CD14-positive monocyte (primary cell): Measurements from ENCODE around the gene TRPM2. TPM values are rescaled to one million over a fixed set of nuclear protein-coding genes. Genes with fewer than 3 reads are reported as not detected.

Experiments
- DNase-seq, 3 donors: peaks; one replicate each; pipeline ENCODE4 v3.0.0-alpha.2; 2011 to 2022
- H2AFZ ChIP-seq: 2 replicates; pipeline ENCODE4 v1.6.0; 2012; ENCODE audit warnings: mild to moderate bottlenecking, low read depth, low read length, inconsistent platforms; ENCODE audit not compliant: insufficient read depth, poor library complexity, severe bottlenecking
- H3K27ac ChIP-seq, 2 donors: 1 replicate in 1 of 2; 2 replicates in 1 of 2; pipeline ENCODE4 v1.5.1; 2012 to 2013; ENCODE audit warnings: low read length in 2 of 2, control low read depth in 1 of 2, inconsistent platforms in 1 of 2, low read depth in 1 of 2, mild to moderate bottlenecking in 1 of 2
- H3K27me3 ChIP-seq, 2 donors: one replicate each; pipeline versions ENCODE4 v1.6.0 to v1.6.1; 2011 to 2013; ENCODE audit warnings: low read length in 2 of 2; ENCODE audit not compliant: control insufficient read depth in 2 of 2, insufficient read depth in 2 of 2
- H3K36me3 ChIP-seq, 2 donors: replicated peaks in 1 of 2; 1 replicate in 1 of 2; 2 replicates in 1 of 2; pipeline versions ENCODE4 v1.5.1 to v1.6.1; 2012 to 2013; ENCODE audit warnings: low read length in 2 of 2, control low read depth in 1 of 2, inconsistent platforms in 1 of 2, mild to moderate bottlenecking in 1 of 2; ENCODE audit not compliant: insufficient read depth in 2 of 2, control insufficient read depth in 1 of 2
- H3K4me1 ChIP-seq, 2 donors: 1 replicate in 1 of 2; 2 replicates in 1 of 2; pipeline versions ENCODE4 v1.5.1 to v1.6.1; 2012 to 2013; ENCODE audit warnings: low read length in 2 of 2, control low read depth in 1 of 2, inconsistent platforms in 1 of 2, mild to moderate bottlenecking in 1 of 2, moderate library complexity in 1 of 2; ENCODE audit not compliant: insufficient read depth in 2 of 2, control insufficient read depth in 1 of 2
- H3K4me2 ChIP-seq: replicated peaks from 2 replicates; pipeline ENCODE3; 2012; ENCODE audit warnings: low read length, moderate library complexity, mild to moderate bottlenecking; ENCODE audit not compliant: poor library complexity, severe bottlenecking; ENCODE audit errors: extremely low read depth
- H3K4me3 ChIP-seq, 3 experiments: fragments of 200-600 bp in 1 of 3; sonication (generic) in 1 of 3; replicated peaks in 1 of 3; 1 replicate in 2 of 3; 2 replicates in 1 of 3; pipeline ENCODE4 v1.5.1; 2011 to 2013; ENCODE audit warnings: low read length in 3 of 3, mild to moderate bottlenecking in 3 of 3, control low read depth in 2 of 3, low read depth in 2 of 3, inconsistent platforms in 1 of 3, moderate library complexity in 1 of 3
- H3K79me2 ChIP-seq: 2 replicates; pipeline ENCODE4 v1.6.0; 2012; ENCODE audit warnings: mild to moderate bottlenecking, control low read depth, inconsistent platforms, low read length, moderate library complexity; ENCODE audit not compliant: insufficient read depth
- H3K9ac ChIP-seq: 2 replicates; pipeline ENCODE4 v1.6.0; 2017; ENCODE audit warnings: low read length, mild to moderate bottlenecking; ENCODE audit not compliant: insufficient read depth, poor library complexity, severe bottlenecking
- H3K9me3 ChIP-seq, 2 donors: replicated peaks in 1 of 2; 1 replicate in 1 of 2; 2 replicates in 1 of 2; pipeline versions ENCODE4 v1.5.1 to v1.6.1; 2012 to 2013; ENCODE audit warnings: low read length in 2 of 2, control low read depth in 1 of 2; ENCODE audit not compliant: control insufficient read depth in 1 of 2, insufficient read depth in 1 of 2
- H4K20me1 ChIP-seq: 2 replicates; pipeline ENCODE4 v1.6.0; 2012; ENCODE audit warnings: mild to moderate bottlenecking, low read length, control low read depth, moderate library complexity; ENCODE audit not compliant: insufficient read depth
- H3K27ac Mint-ChIP-seq, 7 donors: one replicate each; pipeline ENCODE4 v1.8.0; 2020; ENCODE audit warnings: mild to moderate bottlenecking in 7 of 7, mixed read lengths in 7 of 7, moderate library complexity in 6 of 7, inconsistent platforms in 2 of 7
- H3K27me3 Mint-ChIP-seq, 3 donors: one replicate each; pipeline ENCODE4 v1.8.0; 2021 to 2022; ENCODE audit warnings: low read depth in 3 of 3, mild to moderate bottlenecking in 3 of 3, mixed read lengths in 3 of 3, moderate library complexity in 3 of 3, inconsistent platforms in 1 of 3
- H3K36me3 Mint-ChIP-seq, 2 donors: one replicate each; pipeline ENCODE4 v1.8.0; 2020; ENCODE audit warnings: mixed read lengths in 2 of 2, inconsistent platforms in 1 of 2, mild to moderate bottlenecking in 1 of 2
- H3K4me1 Mint-ChIP-seq: one replicate; pipeline ENCODE4 v1.8.0; 2020; ENCODE audit warnings: mild to moderate bottlenecking, mixed read lengths
- H3K4me3 Mint-ChIP-seq, 2 donors: one replicate each; pipeline ENCODE4 v1.8.0; 2020; ENCODE audit warnings: mild to moderate bottlenecking in 2 of 2, mixed read lengths in 2 of 2, moderate library complexity in 1 of 2
- H3K9me3 Mint-ChIP-seq, 7 donors: one replicate each; pipeline ENCODE4 v1.8.0; 2020 to 2022; ENCODE audit warnings: mixed read lengths in 7 of 7, mild to moderate bottlenecking in 6 of 7, moderate library complexity in 6 of 7, inconsistent platforms in 2 of 7
- WGBS: methylation state at CpG from one replicate; pipeline ENCODE4 v1.1.5; 2013; ENCODE audit warnings: missing lambda C conversion rate; ENCODE audit not compliant: insufficient coverage; 5-methylcytosine and 5-hydroxymethylcytosine counted together
- intact Hi-C, 2 donors: fragments of 100-400 bp; cut with micrococcal nuclease; formaldehyde crosslinking; loops; one replicate each; pipeline versions ENCODE4 v1.15.0 to v1.15.1; 2023
- polyA plus RNA-seq, 3 donors: library from polyadenylated mRNA; depleted of rRNA in 1 of 3; unstranded in 2 of 3; stranded (reverse) in 1 of 3; fragments of 300-500 nt in 2 of 3; fragments of >200 nt in 1 of 3; fragmentation: Illumina TruSeq in 2 of 3; gene quantifications; 1 replicate in 2 of 3; 2 replicates in 1 of 3; pipeline ENCODE4 v1.2.3, GENCODE V29; 2012 to 2021
- TF ChIP-seq, protein P1 (sequence below): fragments of 200-600 bp; IDR thresholded peaks from one replicate; pipeline ENCODE4 v1.8.0; 2022; ENCODE audit warnings: antibody characterized with exemption, mild to moderate bottlenecking

The TRPM2 gene
- polyA plus RNA-seq, 3 donors, result 7.6 to 21.6 (median 12.2) TPM

DNA sequence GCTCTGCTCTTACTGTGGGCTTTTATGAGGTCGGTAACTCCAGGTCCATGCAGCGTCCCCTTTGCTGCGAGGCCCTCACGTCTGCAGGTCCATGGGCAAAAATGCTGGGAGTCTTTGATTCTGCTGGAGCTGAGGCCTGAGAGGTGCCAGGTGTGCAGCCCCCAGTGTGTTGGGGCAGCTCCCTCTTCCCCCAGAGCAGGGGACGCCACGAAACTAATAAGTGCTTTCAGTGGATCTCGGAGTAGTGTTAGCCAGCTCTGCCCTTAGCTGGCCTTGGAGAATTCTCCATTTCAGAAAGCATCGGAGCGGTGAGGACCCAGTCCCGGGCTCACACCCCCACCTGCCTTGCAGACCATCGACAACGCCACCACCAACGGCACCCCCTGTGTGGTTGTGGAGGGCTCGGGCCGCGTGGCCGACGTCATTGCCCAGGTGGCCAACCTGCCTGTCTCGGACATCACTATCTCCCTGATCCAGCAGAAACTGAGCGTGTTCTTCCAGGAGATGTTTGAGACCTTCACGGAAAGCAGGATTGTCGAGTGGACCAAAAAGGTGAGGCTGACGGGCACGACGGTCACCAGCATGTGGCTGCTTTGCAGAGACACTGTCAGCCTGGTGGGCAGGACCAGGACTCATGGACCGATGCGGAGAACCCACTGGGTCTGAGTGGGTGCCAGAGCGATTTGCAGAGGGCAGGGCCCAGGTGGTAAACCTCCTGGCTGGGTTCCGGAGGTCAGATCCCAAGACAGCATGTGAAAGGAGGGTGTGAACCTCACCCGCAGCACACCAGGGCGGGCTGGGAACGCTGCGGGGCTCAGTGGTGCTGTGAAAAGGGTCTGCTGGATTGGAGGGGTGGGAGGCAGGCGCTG lies 25.5 kb downstream of the TRPM2 start:
- peaks cover 23 to 25% of the 10 kb centered on the region in 2 donors for H3K4me1 ChIP-seq
- Mint-ChIP-seq H3K9me3 (peaks cover 19 to 27% (median 23%) of the 10 kb centered on the region in 7 donors), H3K4me1 (peaks cover 28% of the 10 kb centered on the region), H3K27me3 (peaks cover 0 to 14% (median 2%) of the 10 kb centered on the region in 3 donors), H3K4me3 (no peak overlapping the region), H3K36me3 (peaks cover 83 to 97% of the 10 kb centered on the region in 2 donors), H3K27ac (no peak overlapping the region)
- no peak for DNase-seq
- H3K9ac ChIP-seq, result no peak overlapping the region
- no peaks in the 10 kb centered on the region for H3K27me3 ChIP-seq
- H3K4me2 ChIP-seq, result no peak overlapping the region
- peaks cover 12% of the 10 kb centered on the region for H3K79me2 ChIP-seq
- TF ChIP-seq, protein P1, sequence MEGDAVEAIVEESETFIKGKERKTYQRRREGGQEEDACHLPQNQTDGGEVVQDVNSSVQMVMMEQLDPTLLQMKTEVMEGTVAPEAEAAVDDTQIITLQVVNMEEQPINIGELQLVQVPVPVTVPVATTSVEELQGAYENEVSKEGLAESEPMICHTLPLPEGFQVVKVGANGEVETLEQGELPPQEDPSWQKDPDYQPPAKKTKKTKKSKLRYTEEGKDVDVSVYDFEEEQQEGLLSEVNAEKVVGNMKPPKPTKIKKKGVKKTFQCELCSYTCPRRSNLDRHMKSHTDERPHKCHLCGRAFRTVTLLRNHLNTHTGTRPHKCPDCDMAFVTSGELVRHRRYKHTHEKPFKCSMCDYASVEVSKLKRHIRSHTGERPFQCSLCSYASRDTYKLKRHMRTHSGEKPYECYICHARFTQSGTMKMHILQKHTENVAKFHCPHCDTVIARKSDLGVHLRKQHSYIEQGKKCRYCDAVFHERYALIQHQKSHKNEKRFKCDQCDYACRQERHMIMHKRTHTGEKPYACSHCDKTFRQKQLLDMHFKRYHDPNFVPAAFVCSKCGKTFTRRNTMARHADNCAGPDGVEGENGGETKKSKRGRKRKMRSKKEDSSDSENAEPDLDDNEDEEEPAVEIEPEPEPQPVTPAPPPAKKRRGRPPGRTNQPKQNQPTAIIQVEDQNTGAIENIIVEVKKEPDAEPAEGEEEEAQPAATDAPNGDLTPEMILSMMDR, result no peak
- no peak overlapping the region for H3K27ac ChIP-seq
- no peak overlapping the region for H2AFZ ChIP-seq
- H3K36me3 ChIP-seq, result peaks cover 78 to 80% of the 10 kb centered on the region in 2 donors
- peaks cover 12 to 14% of the 10 kb centered on the region in 2 donors for H3K9me3 ChIP-seq
- intact Hi-C loops, result no loop called here
- peaks cover 40% of the 10 kb centered on the region for H4K20me1 ChIP-seq
- 98% methylated on average over 24 of the region's 34 CpGs for WGBS
- H3K4me3 ChIP-seq, result no peak overlapping the region

DNA sequence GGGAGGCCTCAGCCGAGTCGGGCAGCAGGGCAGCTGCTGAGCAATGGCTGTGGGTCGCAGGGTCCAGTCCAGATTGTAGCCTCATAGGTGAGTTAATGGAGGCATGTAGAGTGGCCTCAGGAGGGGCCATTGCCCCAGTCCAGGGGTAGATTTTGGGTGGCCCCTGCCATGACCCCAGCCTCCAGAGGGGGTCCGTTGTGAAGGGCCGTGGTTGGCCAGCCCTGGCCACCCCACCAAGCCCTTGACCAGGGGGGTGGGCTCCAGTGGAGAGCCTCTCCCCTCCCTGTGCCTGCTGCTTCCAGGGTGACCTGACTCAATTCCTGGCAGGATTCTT lies 26.1 kb downstream of the TRPM2 start:
- Mint-ChIP-seq H3K9me3 (peaks cover 23 to 32% (median 29%) of the 10 kb centered on the region in 7 donors), H3K36me3 (peaks cover 89 to 97% of the 10 kb centered on the region in 2 donors), H3K4me1 (peaks cover 22% of the 10 kb centered on the region), H3K27ac (no peak overlapping the region), H3K4me3 (no peak overlapping the region), H3K27me3 (peaks cover 0 to 14% (median 2%) of the 10 kb centered on the region in 3 donors)
- 95% methylated on average over 5 of the region's 5 CpGs for WGBS
- Histone ChIP-seq H3K4me1 (peaks cover 17 to 19% of the 10 kb centered on the region in 2 donors), H3K4me3 (no peak overlapping the region), H3K9ac (no peak overlapping the region), H3K79me2 (peaks cover 12% of the 10 kb centered on the region), H4K20me1 (peaks cover 40% of the 10 kb centered on the region), H2AFZ (no peak overlapping the region), H3K4me2 (no peak overlapping the region), H3K9me3 (peaks cover 18 to 20% of the 10 kb centered on the region in 2 donors), H3K27me3 (no peaks in the 10 kb centered on the region), H3K27ac (no peak overlapping the region), H3K36me3 (peaks cover 84 to 86% of the 10 kb centered on the region in 2 donors)
- TF ChIP-seq, protein P1, result no peak
- no peak for DNase-seq
- intact Hi-C loops, result no loop called here
